OCI-LY1 (cell line): ENCODE data around the gene RTF2.

Experiments used
- H2AFZ ChIP-seq: fragments of 200-600 bp; sonication (generic), shearing (Covaris generic); 2 replicates; pipeline ENCODE4 v1.6.0; 2014; ENCODE audit warnings: antibody characterized with exemption, mild to moderate bottlenecking, low read length
- H3F3A ChIP-seq: fragments of 200-600 bp; sonication (generic), shearing (Covaris generic); 2 replicates; pipeline ENCODE4 v1.6.0; 2014; ENCODE audit warnings: mild to moderate bottlenecking, antibody characterized with exemption, low read length, moderate library complexity; ENCODE audit not compliant: insufficient read depth
- H3K27ac ChIP-seq: fragments of 200-600 bp; sonication (generic); 2 replicates; pipeline ENCODE4 v1.5.1; 2014; ENCODE audit warnings: low read length, mixed run types, mild to moderate bottlenecking, low read depth; ENCODE audit not compliant: poor library complexity, severe bottlenecking
- H3K27me3 ChIP-seq: fragments of 200-600 bp; sonication (generic); 2 replicates; pipeline ENCODE4 v1.6.0; 2014; ENCODE audit warnings: antibody characterized with exemption, mild to moderate bottlenecking, low read length, moderate library complexity; ENCODE audit not compliant: insufficient read depth
- H3K36me3 ChIP-seq: fragments of 200-600 bp; sonication (generic); 2 replicates; pipeline ENCODE4 v1.6.1; 2014; ENCODE audit warnings: mild to moderate bottlenecking, antibody characterized with exemption, low read length, moderate library complexity, mixed read lengths; ENCODE audit not compliant: insufficient read depth
- H3K4me1 ChIP-seq: fragments of 200-600 bp; sonication (generic); 2 replicates; pipeline ENCODE4 v1.5.1; 2014; ENCODE audit warnings: mild to moderate bottlenecking, low read length, moderate library complexity; ENCODE audit not compliant: insufficient read depth, severe bottlenecking
- H3K4me2 ChIP-seq: fragments of 200-600 bp; sonication (generic), shearing (Covaris generic); 2 replicates; pipeline ENCODE4 v1.6.1; 2014; ENCODE audit warnings: low read length
- H3K4me3 ChIP-seq: fragments of 200-600 bp; sonication (generic); 2 replicates; pipeline ENCODE4 v1.5.1; 2014; ENCODE audit warnings: low read length, low read depth, mild to moderate bottlenecking, mixed read lengths; ENCODE audit not compliant: poor library complexity, severe bottlenecking
- H3K79me2 ChIP-seq: fragments of 200-600 bp; shearing (Covaris generic); 2 replicates; pipeline ENCODE4 v1.6.1; 2016; ENCODE audit warnings: mixed run types, low read length, mixed read lengths; ENCODE audit not compliant: insufficient read depth
- H3K9ac ChIP-seq: fragments of 200-600 bp; sonication (generic), shearing (Covaris generic); 2 replicates; pipeline ENCODE4 v1.6.1; 2014; ENCODE audit warnings: mild to moderate bottlenecking, low read length, mixed read lengths
- H3K9me2 ChIP-seq: fragments of 200-600 bp; sonication (generic), shearing (Covaris generic); 2 replicates; pipeline ENCODE4 v1.6.1; 2014; ENCODE audit warnings: low read depth, mild to moderate bottlenecking, low read length, mixed read lengths
- H3K9me3 ChIP-seq: fragments of 200-600 bp; shearing (Covaris generic); 2 replicates; pipeline ENCODE4 v1.6.1; 2014; ENCODE audit warnings: low read length, mixed read lengths
- H4K20me1 ChIP-seq: fragments of 200-600 bp; sonication (generic), shearing (Covaris generic); 2 replicates; pipeline ENCODE4 v1.6.0; 2016; ENCODE audit warnings: mild to moderate bottlenecking, low read length; ENCODE audit not compliant: insufficient read depth
- CTCF ChIP-seq: fragments of 200-600 bp; sonication (generic), shearing (Covaris generic); IDR thresholded peaks from 2 replicates; pipeline ENCODE4 v1.5.1; 2017; ENCODE audit warnings: mild to moderate bottlenecking, antibody characterized with exemption, low read length, moderate library complexity, mixed read lengths
- EZH2 ChIP-seq: fragments of 200-600 bp; sonication (generic), shearing (Covaris generic); IDR thresholded peaks from 2 replicates; pipeline ENCODE4 v1.8.0; 2017; ENCODE audit warnings: borderline replicate concordance, mixed run types, mild to moderate bottlenecking, antibody characterized with exemption, low read length, moderate library complexity, mixed read lengths

Gene RTF2

GRCh38 chr20:56426926-56427325, 41.5 kb upstream of the RTF2 start:
- Histone ChIP-seq H2AFZ (no peak overlapping the region), H3K9me2 (no peaks in the 10 kb centered on the region), H3K4me3 (no peak overlapping the region), H3K79me2 (no peaks in the 10 kb centered on the region), H3K9me3 (no peaks in the 10 kb centered on the region), H3K36me3 (no peaks in the 10 kb centered on the region), H3K4me1 (peaks cover 11% of the 10 kb centered on the region), H3F3A (no peaks in the 10 kb centered on the region), H3K27me3 (no peaks in the 10 kb centered on the region), H4K20me1 (no peaks in the 10 kb centered on the region), H3K27ac (no peak overlapping the region), H3K4me2 (no peak overlapping the region), H3K9ac (no peak overlapping the region)
- TF ChIP-seq EZH2: no peak
- TF ChIP-seq CTCF: no peak

GRCh38 chr20:56427797-56428196, 40.6 kb upstream of the RTF2 start:
- Histone ChIP-seq H2AFZ (no peak overlapping the region), H3K4me3 (no peak overlapping the region), H3K9me3 (no peaks in the 10 kb centered on the region), H3K27ac (no peak overlapping the region), H4K20me1 (no peaks in the 10 kb centered on the region), H3K9ac (no peak overlapping the region), H3K27me3 (no peaks in the 10 kb centered on the region), H3K4me1 (peaks cover 11% of the 10 kb centered on the region), H3K4me2 (no peak overlapping the region), H3K79me2 (no peaks in the 10 kb centered on the region), H3K36me3 (no peaks in the 10 kb centered on the region), H3K9me2 (no peaks in the 10 kb centered on the region), H3F3A (no peaks in the 10 kb centered on the region)
- no peak for TF ChIP-seq EZH2
- no peak for TF ChIP-seq CTCF

DNA sequence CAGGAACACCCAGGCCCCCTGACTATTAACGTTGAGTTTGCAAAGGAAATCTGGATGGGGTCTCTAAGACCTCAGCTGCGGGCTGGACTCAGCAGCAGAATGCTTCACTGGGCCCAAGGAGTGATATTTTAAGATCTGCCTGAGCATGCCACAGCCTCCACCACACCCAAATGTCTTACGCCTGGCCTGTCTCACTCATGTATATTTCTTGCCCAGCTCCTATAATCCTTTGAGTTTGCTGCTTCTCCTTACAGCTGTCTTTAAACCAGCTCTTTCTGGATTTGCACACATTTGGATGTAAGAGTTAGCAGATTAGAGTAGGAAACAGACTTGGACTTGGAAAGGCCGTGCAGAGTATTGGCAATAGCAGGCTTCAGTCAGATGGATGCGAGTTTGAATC, 40.0 kb upstream of the RTF2 start:
- no peaks in the 10 kb centered on the region for H3K36me3 ChIP-seq
- H3K4me3 ChIP-seq: no peak overlapping the region
- no peak overlapping the region for H2AFZ ChIP-seq
- H3K9me3 ChIP-seq: no peaks in the 10 kb centered on the region
- peaks cover 11% of the 10 kb centered on the region for H3K4me1 ChIP-seq
- no peaks in the 10 kb centered on the region for H4K20me1 ChIP-seq
- H3K9me2 ChIP-seq: no peaks in the 10 kb centered on the region
- no peaks in the 10 kb centered on the region for H3F3A ChIP-seq
- H3K27me3 ChIP-seq: no peaks in the 10 kb centered on the region
- TF ChIP-seq CTCF (no peak), EZH2 (no peak)
- H3K4me2 ChIP-seq: no peak overlapping the region
- H3K79me2 ChIP-seq: no peaks in the 10 kb centered on the region
- H3K27ac ChIP-seq: no peak overlapping the region
- no peak overlapping the region for H3K9ac ChIP-seq
